Ovary (tissue), 3 donors: Measurements from ENCODE around the gene PHLPP2.

Experiments
- CTCF ChIP-seq, 3 donors: fragments of 450-650 bp in 2 of 3; fragments of 200-600 bp in 1 of 3; IDR thresholded peaks; one replicate each; pipeline versions ENCODE4 v1.5.1 to v1.8.0; 2016 to 2022; ENCODE audit warnings: antibody characterized with exemption in 3 of 3, mild to moderate bottlenecking in 1 of 3
- EP300 ChIP-seq: sonication (generic); formaldehyde crosslinking; IDR thresholded peaks from one replicate; pipeline ENCODE4 v1.6.1; 2017; ENCODE audit warnings: antibody characterized with exemption
- POLR2A ChIP-seq: fragments of 450-650 bp; IDR thresholded peaks from one replicate; pipeline ENCODE4 v1.6.1; 2017; ENCODE audit warnings: antibody characterized with exemption, mild to moderate bottlenecking, moderate library complexity
- donor health status: DM: no; HTN: no; CAD: no.

- TF ChIP-seq CTCF (IDR thresholded peaks at IDR 0.05) (no peak), POLR2A (no peak), EP300 (no peak)
Measured at GRCh38 chr16:71721066-71721740, 3.3 kb downstream of the PHLPP2 start.
